OCI-LY7 (cell line): ENCODE measurements around the gene NTPCR. TPM values are rescaled to one million over a fixed set of nuclear protein-coding genes. Genes with fewer than 3 reads are reported as not detected.

Experiments
- BruUV-seq: library from RNA; stranded (reverse); fragments of 400-500 nt; replicated peaks from 2 replicates; lab custom pipeline; 2021; lab: Mats Ljungman, UMichigan
- CTCF ChIA-PET: fragments of 300-600 bp; sonication (Branson Sonifier 250); formaldehyde crosslinking; loops from one replicate; lab custom pipeline; 2022; ENCODE audit warnings: antibody characterized with exemption; ENCODE audit not compliant: unreplicated experiment; lab: Charles Lee
- POLR2A ChIA-PET: fragments of 300-600 bp; sonication (Branson Sonifier 250); formaldehyde crosslinking; loops from one replicate; lab custom pipeline; 2022; ENCODE audit warnings: antibody characterized with exemption; lab: Charles Lee
- DNase-seq: peaks from one replicate; pipeline ENCODE4 v3.0.0-alpha.2; 2015; ENCODE audit warnings: low spot score
- H2AFZ ChIP-seq: fragments of 200-600 bp; sonication (generic), shearing (Covaris generic); 2 replicates; pipeline ENCODE4 v1.6.1; 2014; ENCODE audit warnings: mild to moderate bottlenecking, antibody characterized with exemption, low read length, moderate library complexity
- H3K27ac ChIP-seq: fragments of 200-600 bp; sonication (generic); 2 replicates; pipeline ENCODE4 v1.5.1; 2014; ENCODE audit warnings: mixed run types, low read depth, mild to moderate bottlenecking, moderate library complexity, low read length, inconsistent platforms; ENCODE audit not compliant: poor library complexity, severe bottlenecking
- H3K36me3 ChIP-seq: fragments of 200-600 bp; sonication (generic); 2 replicates; pipeline ENCODE4 v1.6.1; 2014; ENCODE audit warnings: mild to moderate bottlenecking, antibody characterized with exemption, low read length, moderate library complexity, mixed read lengths; ENCODE audit not compliant: insufficient read depth
- H3K4me1 ChIP-seq: fragments of 200-600 bp; sonication (generic); 2 replicates; pipeline ENCODE4 v1.5.1; 2014; ENCODE audit warnings: mild to moderate bottlenecking, low read length; ENCODE audit not compliant: insufficient read depth, poor library complexity, severe bottlenecking
- H3K4me2 ChIP-seq: fragments of 200-600 bp; sonication (generic); 2 replicates; pipeline ENCODE4 v1.6.1; 2014; ENCODE audit warnings: mild to moderate bottlenecking, low read length
- H3K4me3 ChIP-seq: fragments of 200-600 bp; sonication (generic); 2 replicates; pipeline ENCODE4 v1.5.1; 2014; ENCODE audit warnings: mild to moderate bottlenecking, low read depth, low read length; ENCODE audit not compliant: poor library complexity, severe bottlenecking
- H3K79me2 ChIP-seq: fragments of 200-600 bp; sonication (generic); 2 replicates; pipeline ENCODE4 v1.6.1; 2016; ENCODE audit warnings: low read depth, mild to moderate bottlenecking, low read length, moderate library complexity, mixed read lengths; ENCODE audit not compliant: insufficient read depth
- H3K9me2 ChIP-seq: fragments of 200-600 bp; sonication (generic); 2 replicates; pipeline ENCODE4 v1.6.1; 2016; ENCODE audit warnings: mild to moderate bottlenecking, low read length, mixed read lengths; ENCODE audit not compliant: insufficient read depth
- H3K9me3 ChIP-seq: fragments of 200-600 bp; sonication (generic); 2 replicates; pipeline ENCODE4 v1.6.1; 2014; ENCODE audit warnings: mild to moderate bottlenecking, mixed run types, low read length, mixed read lengths
- H4K20me1 ChIP-seq: fragments of 200-600 bp; sonication (generic); 2 replicates; pipeline ENCODE4 v1.6.1; 2014; ENCODE audit warnings: mild to moderate bottlenecking, antibody characterized with exemption, low read length, moderate library complexity, mixed read lengths; ENCODE audit not compliant: insufficient read depth
- EZH2phosphoT487 ChIP-seq: fragments of 200-600 bp; sonication (generic); IDR thresholded peaks from 2 replicates; pipeline ENCODE4 v1.6.1; 2018; ENCODE audit warnings: low read depth, borderline replicate concordance, mild to moderate bottlenecking, mixed run types, antibody characterized with exemption, low read length, moderate library complexity, mixed read lengths
- intact Hi-C: fragments of 100-400 bp; cut with micrococcal nuclease; formaldehyde crosslinking; loops from one replicate; pipeline ENCODE4 v1.10.0; 2022; ENCODE audit not compliant: unreplicated experiment
- total RNA-seq, 2 experiments: library from RNA; depleted of rRNA in 1 of 2; stranded (reverse); fragments of >200 nt in 1 of 2; shearing (Covaris generic) in 1 of 2; gene quantifications; 2 replicates each; pipeline ENCODE4 v1.2.3, GENCODE V29; 2014 to 2022
- TF ChIP-seq, protein P1 (sequence below): fragments of 200-600 bp; sonication (generic); conservative IDR thresholded peaks from 2 replicates; pipeline ENCODE4 v1.5.1; 2014; ENCODE audit warnings: mild to moderate bottlenecking, antibody characterized with exemption, low read length, moderate library complexity, mixed read lengths

NTPCR gene
- total RNA-seq, 2 experiments from 2014 or later: 17.3 to 39.1 TPM

DNA sequence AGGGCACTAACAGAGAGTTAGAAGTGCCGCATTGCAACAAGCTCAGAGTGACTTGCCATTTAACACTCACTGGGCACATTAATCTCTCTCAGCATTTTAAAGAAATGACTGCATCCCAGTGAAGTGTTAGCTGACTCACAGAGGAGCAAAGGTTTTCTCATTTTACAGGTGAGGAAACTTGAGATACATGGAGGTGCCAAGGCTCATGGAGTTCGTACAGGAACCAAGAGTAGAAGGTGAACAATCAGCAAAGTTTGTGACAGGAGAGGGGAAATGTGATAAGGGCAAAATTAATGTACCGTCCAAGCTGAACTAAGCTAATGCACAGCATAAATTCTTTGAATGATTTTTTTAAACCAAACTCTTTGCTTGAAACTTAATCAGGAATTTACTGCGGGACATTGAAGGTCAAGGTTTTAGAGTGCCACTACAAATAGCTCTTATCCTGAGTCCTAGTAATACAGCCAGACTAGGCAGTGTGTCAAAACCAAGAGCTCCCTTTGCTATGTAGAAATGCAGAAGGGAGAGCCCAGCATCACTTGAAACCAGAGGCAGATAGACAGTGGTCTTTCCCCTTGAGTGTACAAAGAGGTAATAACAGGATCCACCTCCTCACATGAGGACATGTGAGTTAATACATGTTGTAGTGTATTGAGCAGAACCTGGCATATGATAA lies 22.4 kb upstream of the NTPCR start:
- no TSS peak for BruUV-seq

DNA sequence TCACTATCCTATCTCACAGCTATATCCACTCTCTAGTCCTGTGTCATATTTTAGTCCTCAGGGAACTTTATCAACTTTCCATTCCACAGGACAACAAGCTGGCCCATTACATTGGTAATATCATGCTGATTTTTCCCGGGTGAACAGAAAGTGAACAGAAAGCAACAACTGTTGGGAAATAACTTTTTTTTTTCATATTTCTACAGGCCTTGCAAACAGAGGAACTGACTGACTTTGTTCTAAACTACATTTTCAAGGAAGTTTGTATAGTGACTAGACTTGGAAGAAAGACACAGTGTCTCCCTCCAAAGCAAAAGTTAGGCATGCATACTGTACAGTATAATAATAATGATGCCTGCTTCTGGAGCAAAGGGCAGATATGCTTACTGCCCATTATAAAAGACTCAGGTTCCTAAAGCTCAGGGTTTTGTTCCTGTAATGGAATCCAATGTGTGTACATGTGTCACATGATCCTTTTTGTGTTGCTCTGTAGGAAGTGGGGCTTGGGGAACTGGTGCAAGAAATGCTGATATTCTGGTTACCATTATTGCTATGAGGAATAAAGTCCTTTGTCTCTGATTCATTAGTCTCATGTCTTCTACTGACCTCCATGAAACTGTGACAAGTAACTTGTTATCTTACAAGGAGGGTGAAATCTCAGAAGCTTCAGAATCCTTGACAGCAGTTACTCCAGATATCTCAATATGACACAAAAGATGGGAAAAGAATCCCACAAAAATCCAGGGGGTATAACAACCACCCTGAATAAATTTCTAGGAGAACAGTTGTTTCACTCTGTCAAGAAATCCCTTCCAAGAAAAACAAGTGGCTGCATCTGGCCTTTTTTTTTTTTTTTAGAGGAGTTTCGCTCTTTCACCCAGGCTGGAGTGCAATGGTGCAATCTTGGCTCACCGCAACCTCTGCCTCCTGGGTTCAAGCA lies 17.7 kb upstream of the NTPCR start:
- Histone ChIP-seq H3K4me3 (no peak overlapping the region), H4K20me1 (no peaks in the 10 kb centered on the region), H2AFZ (no peak overlapping the region), H3K27ac (no peak overlapping the region), H3K36me3 (no peaks in the 10 kb centered on the region), H3K9me2 (no peaks in the 10 kb centered on the region), H3K79me2 (no peaks in the 10 kb centered on the region), H3K9me3 (no peaks in the 10 kb centered on the region), H3K4me1 (no peaks in the 10 kb centered on the region), H3K4me2 (no peak overlapping the region)
- no peak for TF ChIP-seq EZH2phosphoT487
- TF ChIP-seq, protein P1, sequence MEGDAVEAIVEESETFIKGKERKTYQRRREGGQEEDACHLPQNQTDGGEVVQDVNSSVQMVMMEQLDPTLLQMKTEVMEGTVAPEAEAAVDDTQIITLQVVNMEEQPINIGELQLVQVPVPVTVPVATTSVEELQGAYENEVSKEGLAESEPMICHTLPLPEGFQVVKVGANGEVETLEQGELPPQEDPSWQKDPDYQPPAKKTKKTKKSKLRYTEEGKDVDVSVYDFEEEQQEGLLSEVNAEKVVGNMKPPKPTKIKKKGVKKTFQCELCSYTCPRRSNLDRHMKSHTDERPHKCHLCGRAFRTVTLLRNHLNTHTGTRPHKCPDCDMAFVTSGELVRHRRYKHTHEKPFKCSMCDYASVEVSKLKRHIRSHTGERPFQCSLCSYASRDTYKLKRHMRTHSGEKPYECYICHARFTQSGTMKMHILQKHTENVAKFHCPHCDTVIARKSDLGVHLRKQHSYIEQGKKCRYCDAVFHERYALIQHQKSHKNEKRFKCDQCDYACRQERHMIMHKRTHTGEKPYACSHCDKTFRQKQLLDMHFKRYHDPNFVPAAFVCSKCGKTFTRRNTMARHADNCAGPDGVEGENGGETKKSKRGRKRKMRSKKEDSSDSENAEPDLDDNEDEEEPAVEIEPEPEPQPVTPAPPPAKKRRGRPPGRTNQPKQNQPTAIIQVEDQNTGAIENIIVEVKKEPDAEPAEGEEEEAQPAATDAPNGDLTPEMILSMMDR: no peak
- intact Hi-C loops: no loop called here
- POLR2A ChIA-PET: interaction anchor here (0.5 to 0.7 kb wide), 2 partner anchors 183 to 1981 kb away, joined by 5 to 6 read pairs; no protein-coding TSS in a partner anchor
- no peak for DNase-seq
- CTCF ChIA-PET: no interaction called here
- BruUV-seq: no TSS peak

More for the DNA sequence above, 22.4 kb upstream of the NTPCR start:
- Histone ChIP-seq H3K4me2 (no peak overlapping the region), H3K27ac (no peak overlapping the region), H3K9me2 (no peaks in the 10 kb centered on the region), H3K36me3 (no peaks in the 10 kb centered on the region), H3K4me3 (no peak overlapping the region), H2AFZ (no peak overlapping the region), H3K9me3 (no peaks in the 10 kb centered on the region), H3K79me2 (no peaks in the 10 kb centered on the region), H4K20me1 (no peaks in the 10 kb centered on the region), H3K4me1 (no peaks in the 10 kb centered on the region)
- ChIA-PET CTCF (no interaction called here), POLR2A (interaction anchor here (0.5 kb wide), 1 partner anchor 286 kb away, joined by 3 read pairs; no protein-coding TSS in a partner anchor)
- TF ChIP-seq, protein P1: no peak
- no peak for TF ChIP-seq EZH2phosphoT487
- no peak for DNase-seq
- intact Hi-C loops: no loop called here
